HG02798 (cell line): ENCODE measurements around the gene SORCS2.

Experiments
- ATAC-seq: cut with Tn5 transposase; IDR thresholded peaks from one replicate; pipeline ENCODE4 v1.9.1; 2021; ENCODE audit warnings: mild to moderate bottlenecking; ENCODE audit not compliant: unreplicated experiment, poor library complexity

SORCS2 gene

DNA sequence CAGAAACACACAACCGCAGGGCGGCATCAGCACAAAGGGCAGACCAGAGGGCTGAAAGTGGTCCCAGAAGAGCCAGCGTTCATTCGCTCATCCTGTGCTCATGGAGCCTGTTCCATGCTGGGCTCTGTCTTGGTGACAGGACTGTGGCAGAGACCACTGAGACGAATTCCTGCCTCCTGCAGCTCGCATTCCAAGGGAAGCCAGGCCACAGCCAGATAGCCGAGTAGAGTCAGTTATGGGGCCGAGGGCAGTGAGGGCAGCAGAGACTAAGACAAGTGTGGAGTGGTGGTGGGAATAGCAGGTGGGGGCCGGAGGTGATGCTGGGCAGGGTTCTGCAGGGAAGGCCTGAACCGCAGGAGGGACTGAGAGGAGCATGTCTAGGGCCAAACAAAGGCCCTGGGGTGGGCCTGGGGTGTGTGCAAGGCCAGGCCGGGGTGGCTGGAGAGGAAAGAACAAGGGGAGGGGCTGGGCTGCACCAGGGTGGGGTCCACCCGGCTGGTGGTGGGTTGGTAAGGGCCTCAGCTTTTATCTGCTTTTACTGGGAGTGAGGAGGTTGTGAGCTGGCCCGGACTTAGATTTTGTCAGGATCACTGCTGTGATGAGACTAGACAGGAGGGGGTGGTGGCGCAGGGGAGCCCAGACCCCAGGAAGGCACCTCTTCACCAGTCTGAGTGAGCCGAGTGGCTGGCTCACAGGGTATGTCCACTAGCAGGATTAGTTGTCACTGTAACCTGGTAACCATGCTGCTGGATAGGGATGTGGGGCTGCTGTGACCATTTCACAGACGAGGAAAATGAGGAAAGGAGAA, 236.1 kb downstream of the SORCS2 start:
- ATAC-seq, result no peak

DNA sequence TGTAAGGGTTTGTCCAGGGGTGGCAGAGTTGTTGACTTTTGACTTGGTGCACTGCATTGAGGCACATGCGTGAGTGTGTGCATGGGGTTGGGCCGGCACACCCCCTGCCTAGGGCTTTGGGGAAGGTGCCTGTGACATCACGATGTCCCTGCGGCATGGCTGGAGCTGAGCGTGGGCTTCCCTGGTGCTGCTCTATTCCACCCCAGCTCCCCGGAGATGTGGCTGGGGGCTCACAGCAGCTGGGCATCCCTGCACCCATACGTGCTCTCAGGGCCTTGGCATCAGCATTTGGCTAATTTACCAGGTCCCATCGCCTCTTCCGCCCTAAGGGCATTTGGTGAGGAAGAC, 236.7 kb downstream of the SORCS2 start:
- no peak for ATAC-seq

DNA sequence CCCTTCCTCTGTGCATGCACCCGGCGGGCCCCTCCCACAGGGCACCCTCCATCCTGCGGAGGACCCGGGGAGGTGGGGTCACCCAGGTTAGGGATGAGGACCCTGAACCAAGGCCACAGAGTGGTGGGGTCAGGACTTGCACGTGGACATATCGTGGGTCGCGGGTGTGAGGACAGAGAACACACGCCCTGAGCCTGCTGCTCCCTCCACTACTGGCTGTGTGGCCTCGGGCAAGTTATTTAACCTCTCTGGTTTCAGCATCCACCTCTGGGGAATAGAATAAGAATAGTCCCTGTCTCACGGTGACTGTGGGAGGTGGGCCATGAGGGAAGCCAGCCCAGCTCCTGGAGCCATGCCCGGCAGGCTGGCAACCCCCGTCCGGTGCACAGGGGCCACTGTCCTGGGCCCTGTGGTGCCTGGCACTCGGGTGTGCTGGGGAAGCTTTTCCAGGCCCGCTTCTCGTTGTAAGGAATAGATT, 237.3 kb downstream of the SORCS2 start:
- ATAC-seq, result no peak

DNA sequence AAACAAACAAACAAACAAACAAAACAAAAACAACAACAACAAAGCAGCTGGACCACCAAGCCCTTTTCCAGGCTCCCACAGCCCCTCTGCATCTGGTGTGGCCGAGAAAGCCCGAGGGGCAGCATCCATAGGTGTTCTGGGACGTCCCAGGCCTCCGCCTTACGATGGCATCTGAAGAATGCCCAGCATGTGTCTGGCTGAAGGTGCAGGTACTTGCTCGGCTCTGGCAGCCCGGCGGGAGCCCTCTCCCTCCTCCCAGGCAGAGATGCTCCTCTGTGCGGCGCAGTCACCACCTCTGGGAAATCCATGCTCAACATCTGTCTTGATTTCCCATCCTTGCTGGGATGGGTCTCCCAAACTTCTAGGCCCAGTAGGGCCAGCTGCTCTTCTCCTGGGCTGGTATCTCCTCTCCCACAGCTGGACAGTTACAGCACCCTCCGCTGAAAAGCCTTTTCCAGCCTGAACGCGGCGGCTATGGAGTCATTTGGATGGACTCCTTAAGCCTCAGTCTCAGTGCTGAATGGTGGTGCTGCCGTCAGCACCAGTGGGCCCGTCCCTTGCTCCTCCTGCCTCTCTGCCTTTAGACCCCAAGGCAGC, 238.1 kb downstream of the SORCS2 start:
- ATAC-seq, result no peak

DNA sequence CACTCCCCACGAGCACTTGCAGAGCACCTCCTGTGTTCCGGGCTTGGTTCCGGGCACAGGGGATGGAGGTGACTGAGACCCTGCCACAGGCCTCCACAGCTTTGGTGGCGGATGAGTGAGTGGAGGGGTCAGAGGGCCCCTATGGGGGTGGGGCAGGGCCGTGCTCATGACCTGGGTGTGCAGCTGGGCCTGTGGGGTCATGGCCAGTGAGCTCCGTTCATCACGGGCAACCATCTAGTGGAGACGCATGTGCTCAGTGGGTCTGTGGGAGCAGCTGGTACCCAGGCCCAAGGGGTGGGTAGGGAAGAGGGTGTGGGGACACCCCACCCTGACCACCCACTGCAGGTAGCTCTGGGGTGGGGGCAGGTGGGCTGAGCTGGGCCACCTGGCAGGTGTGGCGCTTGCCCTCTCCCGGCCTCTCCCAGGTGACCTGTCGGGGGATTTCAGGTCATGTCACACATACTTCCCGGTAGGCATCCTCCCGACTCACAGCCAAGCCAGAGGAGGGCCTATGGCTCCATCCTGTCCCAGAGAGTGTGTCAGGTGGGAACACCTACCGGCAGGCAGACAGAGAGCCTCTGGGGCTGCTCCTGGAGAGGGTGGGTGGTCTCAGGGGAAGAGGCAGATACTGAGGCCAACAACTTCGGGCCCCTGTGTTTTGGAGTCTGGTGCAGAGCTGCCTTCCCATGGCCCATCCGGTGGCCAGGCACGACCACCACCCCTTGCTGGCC, 238.8 kb downstream of the SORCS2 start:
- ATAC-seq, result no peak

DNA sequence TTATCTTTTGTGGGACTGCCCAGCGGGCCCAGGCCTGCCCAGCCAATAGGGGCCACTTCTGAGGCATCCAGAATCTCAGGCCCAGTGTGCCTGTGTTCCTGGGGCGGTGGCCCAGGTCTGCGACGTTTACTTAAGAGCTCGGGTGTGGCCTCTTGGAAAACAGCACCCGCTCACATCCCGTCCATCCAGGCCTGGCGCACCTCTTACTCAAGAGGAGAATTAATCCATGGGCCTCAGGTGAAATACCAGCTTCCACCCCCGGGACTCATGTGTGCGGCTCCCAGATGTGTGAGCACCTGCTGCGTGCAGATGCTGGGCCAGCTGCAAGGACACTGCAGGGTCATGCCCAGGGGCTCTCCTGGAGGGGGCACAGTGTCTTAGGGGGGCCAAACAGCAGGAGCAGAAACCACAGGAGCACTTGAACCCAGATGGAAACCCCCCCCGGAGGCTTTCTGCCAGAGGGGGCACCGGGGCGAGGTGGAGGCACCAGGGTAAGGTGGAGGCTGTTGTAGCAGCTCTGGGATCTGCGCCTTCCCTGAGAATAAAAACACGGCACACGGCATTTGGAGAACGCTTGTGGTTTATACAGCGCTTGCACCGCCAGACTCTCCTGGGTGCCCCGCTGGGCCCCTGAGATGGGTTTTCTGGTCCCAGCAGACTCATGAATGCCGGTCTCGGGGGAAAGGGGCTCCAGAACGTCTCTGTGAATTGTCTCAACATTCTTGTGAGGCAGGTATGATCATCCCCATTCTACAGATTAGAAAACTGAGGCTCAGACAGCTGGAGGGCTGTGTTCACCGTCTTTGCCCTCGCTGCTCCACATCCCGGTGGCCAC, 239.6 kb downstream of the SORCS2 start:
- ATAC-seq, result no peak

DNA sequence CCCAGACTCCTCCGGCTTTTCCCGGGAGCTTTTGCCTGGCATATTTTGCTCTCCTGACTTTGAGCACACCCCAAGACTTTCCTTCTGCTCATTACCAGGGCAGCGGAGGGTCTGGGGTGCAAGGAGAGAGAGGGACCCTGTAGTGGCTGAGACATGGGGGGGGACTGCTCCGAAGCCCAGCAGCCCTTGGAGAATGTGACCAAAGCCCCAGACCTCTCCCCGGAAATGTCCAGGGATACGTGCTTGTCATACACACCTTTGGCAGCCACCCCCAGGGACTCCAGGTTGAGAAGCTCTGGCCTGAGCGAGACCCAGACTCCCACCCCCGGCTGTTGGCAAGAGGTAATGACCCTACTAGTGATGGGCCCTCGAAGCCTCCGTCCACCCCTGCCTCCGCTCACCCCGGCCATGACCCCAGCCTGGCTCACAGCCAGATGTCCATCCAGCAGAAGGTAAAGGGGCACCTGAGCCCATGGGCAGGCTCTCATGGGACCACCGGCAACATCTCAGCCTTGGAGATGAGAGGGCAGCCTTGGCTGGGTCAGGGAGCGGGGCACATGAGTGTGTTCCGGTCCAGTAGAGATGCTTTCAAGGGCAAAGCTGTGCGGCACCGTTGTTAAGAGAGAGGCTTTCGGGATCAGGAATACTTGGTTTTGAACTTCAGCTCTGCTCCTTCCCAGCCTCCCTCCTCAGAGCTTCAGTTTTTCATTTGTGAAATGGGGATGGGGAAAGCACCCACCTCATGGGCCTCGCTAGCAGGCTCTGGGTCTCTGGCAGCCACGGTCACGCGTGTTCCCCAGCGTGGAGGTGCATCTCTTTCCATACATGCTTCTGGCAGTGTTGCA, 240.4 kb downstream of the SORCS2 start:
- no peak for ATAC-seq

DNA sequence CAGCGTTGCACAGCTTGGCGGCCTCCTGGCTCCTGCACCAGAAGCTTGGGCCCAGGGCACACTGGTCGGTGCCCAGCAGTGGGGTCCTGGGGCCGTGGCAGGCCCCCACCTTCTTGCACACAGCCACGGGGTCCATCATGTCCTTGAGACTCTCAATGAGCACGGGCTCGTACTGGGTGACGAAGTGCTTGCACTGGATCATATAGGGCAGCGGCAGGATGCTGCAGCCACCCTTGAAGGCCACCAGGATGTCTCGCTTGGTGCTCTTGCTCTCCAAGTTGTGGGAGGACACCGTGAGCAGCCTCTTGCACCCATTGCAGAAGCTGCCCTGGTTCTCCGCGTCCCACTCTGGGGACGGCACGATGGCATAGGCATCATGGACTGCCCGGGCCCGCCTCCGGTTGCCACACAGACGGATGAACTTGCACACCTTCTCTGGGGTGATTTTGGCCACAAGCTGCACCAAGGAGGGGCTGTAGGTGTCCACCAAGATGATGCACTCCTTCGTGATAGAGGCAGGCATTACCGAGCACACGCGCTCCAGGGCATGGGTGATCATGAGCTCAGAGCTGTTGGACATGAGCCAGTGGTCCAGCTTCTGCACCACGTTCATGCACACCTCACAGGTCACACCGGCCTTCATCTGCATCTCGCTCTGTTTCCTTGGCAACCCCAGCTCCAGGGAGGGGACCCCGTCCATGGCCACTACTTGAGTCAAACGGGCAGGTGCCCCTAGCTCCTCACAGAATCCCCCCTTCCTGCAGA, 241.2 kb downstream of the SORCS2 start:
- ATAC-seq, result no peak

DNA sequence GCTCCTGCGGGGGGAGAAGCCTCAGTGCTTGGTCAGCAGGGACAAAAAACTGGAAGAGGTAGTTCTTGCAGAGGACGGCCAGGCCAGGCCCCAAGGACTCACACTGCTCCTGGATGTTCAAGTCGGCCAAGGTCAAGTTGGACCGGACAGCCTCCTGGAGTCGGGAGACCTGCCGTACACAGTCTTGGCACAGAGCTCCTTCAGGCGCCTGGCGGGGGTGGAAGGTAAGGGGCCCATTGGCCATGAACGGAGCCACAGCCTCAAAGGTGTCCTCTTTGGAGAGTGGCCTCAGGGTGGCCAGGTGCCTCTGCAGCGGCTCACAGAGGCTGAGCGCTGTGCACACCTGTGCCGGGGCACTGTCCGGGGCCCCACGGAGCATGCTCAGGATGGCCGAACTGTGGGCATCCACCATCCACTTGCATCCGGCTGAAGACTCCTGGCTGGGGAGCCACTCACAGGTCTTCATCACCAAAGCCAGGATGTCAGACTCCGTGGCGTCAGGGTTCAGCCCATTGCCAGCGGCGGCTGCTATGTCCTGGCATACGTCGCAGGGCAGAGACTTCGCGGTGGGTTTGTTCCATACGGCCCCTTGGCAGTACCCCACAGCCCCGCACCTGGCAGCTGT, 241.9 kb downstream of the SORCS2 start:
- ATAC-seq, result no peak

DNA sequence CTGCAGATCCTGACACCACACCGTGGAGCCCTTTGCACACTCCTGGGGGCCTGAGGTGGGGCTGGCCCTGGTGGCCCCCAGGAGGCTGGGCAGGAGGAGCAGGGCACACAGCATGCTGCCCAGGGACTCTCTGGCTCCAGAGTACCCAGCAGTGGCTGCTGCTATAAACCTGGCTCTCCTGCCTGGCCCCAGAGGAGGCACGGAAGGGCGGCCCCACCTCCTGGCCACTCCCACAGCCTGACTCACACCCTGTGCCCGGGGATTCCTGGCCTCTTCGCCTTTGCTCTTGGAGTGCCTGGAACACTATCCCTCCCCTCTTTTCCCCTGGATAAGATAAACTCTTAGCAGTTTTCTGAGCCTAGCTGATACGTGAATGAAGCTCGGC, 242.4 kb downstream of the SORCS2 start, which contains the start of gene PSAPL1:
TSS of gene PSAPL1 (minus strand) at position 165 of the 385 bp plus-strand sequence. CDS start at position 114, 51 bp downstream.
- ATAC-seq, result no peak

DNA sequence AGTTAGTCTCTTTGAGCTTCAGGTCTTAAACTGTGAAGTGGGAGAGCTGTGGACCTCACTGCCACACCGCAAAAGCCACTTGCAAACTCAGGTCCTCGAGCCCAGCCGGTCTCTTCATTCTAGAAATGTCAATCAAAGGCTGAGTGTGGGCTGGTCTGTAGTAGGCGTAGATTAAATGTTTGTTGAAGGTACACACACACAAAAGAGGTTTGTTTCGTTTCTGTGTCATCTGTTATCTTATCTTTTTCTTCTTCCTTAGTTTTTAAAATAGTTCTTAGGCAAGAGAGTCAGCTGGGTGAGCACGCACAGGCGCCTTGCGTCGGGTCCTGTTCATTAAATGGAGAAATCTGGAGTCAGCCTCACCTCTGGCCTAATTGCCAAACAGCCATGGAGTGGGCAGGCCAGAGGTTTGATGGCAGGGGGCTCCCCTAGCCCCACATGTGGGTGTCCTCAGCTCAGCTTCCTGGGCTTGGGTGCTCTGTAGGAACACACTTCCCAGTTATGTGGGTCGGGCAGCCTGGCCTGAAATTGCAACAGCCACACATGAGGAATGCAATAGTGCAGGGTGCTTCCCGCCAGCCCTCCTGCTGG, 243.2 kb downstream of the SORCS2 start:
- no peak for ATAC-seq

DNA sequence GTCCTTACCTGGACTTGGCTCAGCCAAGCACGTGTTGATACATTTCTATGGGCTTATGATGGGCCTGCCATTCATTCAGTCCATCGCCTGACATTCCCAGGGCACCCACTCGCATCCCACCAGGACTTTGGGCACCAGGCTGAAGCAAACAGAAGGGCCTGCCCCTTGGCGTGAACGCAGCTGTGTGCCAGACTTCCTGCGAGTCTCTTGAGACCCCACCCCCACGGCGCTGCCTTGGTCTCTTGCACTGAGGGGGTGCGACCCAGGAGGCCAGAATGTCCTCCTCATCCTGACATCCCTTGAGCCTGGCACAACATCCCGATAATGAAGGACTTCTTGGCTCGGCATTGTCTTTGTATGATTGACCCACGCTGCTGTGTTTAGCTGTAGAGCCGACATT, 243.9 kb downstream of the SORCS2 start:
- no peak for ATAC-seq

DNA sequence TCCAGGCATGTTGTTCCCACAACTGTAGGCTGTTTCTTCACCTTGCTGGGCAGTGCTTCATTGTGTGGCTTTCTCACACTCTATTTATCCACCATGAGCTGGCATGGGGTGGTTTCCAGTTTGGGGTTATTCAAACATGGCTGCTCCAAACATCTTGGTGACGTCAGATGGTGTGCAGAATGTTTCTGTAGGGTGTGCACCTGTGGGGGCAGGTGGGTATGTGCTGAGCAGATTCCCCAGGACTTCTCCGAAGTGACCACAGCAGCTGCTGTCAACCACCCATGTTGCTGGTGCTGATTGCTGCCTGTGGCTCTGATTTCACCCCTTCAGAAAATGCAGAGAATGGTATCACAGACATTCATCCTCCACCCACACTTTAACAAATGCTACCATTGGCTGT, 247.4 kb downstream of the SORCS2 start:
- ATAC-seq, result no peak

DNA sequence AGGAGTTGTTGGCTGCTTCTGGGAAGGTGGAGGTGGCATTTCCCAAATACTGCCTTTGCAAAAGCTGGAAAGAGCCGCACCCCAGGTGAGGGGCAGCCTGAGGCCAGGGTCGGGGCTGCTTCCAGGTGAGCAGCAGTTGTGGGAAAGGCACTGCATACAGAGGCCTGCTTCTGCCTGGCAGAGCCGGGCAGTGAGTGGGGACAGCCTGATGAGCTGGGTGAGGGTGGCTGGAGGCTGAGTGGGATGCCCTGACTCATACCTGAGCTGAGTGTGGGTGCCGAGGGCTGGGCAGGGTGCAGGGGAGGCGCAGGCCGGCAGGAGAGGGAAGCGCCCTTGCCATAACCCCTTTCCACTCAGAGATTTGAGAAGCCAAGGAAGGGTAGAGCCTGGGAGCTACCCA, 248.9 kb downstream of the SORCS2 start:
- no peak for ATAC-seq

DNA sequence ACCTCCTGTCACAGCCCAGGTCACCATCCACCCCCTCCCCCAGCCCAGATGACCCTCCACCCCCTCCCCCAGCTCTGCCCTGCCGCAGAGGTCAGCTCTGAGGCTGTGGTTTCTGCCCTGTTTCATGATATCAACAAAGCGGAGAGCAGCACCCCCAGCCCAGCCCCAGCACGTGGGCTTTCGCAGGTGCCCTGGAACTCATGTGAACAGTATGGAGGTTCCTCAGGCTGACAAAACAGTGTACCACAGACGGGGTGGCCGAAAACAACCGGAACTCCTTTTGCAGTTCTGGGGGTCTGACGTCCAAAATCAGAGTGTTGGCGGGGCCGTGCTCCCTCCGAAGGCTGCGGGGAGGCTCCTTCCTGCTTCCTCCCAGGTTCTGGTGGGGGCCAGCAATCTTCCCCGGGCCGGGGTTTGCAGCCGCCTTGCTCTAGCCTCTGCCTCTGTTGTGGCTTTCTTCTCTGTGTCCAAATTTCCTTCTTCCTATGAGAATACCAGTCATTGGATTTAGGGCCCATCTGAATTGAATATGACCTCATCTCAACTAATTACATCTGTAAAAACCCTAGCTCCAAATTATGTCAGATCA, 250.3 kb downstream of the SORCS2 start:
- no peak for ATAC-seq

DNA sequence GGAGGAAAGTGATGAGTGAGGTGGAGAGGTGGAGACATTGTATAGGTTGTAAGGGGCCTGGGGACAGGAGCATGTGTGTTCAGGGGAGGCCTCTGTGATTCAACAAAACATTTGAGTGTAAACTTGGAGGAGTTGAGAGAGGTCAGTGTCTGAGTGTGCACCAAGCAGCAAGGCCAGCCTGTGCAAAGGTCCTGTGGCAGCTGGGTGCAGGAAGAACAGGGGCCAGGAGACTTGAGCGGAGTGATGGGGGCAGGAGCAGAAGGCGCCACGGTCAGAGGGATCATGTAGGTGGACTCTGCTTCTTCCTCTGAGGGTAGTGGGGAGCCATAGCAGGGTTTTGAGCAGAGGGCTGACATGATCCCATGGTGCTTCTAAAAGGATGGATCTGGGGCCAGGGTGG, 252.0 kb downstream of the SORCS2 start:
- ATAC-seq, result no peak

DNA sequence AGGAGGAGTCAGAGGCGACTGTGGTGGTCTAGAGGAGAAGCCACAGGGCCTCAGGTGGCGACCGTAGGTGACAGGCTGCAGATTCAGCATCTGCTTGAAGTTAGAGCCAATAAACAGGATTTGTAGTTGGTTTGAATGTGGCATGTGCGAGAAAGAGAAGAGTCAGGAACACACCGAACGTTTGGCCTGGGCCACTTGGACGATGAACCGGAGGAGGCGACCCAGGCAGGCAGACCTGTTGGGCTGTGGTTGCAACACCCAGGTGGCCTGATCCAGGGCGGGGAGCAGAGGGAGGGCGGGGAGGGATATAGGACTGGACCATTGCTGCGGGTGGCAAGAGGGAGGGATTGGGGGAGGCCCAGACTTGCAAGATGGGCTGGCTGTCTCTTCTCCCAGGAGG, 252.4 kb downstream of the SORCS2 start:
- ATAC-seq, result no peak

DNA sequence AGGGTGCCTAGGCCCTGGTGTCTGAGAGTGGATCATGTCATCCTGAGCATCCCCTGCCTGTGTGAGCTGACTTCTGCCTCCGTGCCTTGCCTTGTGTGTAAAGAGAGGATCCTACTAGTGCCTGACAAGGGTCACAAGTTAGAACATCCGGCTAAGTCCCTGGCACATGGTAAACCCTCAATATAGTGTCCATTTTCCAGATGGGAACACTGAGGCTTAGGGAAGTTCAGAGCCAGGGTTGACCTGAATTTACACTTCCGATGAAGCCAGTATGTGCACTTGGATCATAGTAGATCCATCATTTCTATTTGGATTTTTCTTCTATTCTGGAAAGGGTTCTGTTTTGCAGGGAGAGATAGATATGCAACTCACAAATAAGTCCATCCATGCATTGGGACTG, 254.9 kb downstream of the SORCS2 start:
- no peak for ATAC-seq
